Colonic mucosa (tissue), 4 donors: Measurements from ENCODE around the gene PCAT7. TPM values are rescaled to one million over a fixed set of nuclear protein-coding genes. Genes with fewer than 3 reads are reported as not detected.

Source experiments
- DNase-seq: peaks from one replicate; pipeline ENCODE4 v3.0.0-alpha.2; 2020
- H3K27ac ChIP-seq: fragments of 200-600 bp; one replicate; pipeline ENCODE4 v1.8.0; 2021
- H3K27me3 ChIP-seq: fragments of 200-600 bp; one replicate; pipeline ENCODE4 v1.8.0; 2021
- H3K36me3 ChIP-seq: fragments of 200-600 bp; one replicate; pipeline ENCODE4 v1.8.0; 2021
- H3K4me1 ChIP-seq: fragments of 200-600 bp; one replicate; pipeline ENCODE4 v1.8.0; 2021; ENCODE audit warnings: mild to moderate bottlenecking
- H3K4me3 ChIP-seq: fragments of 200-600 bp; one replicate; pipeline ENCODE4 v1.8.0; 2021
- H3K9ac ChIP-seq, 2 donors: one replicate each; pipeline ENCODE4 v1.7.0; 2013; ENCODE audit warnings: control low read depth in 2 of 2, low read depth in 2 of 2, low read length in 2 of 2
- H3K9me3 ChIP-seq: fragments of 200-600 bp; one replicate; pipeline ENCODE4 v1.8.0; 2021
- intact Hi-C: fragments of 100-400 bp; cut with DNase I; formaldehyde crosslinking; loops from one replicate; pipeline ENCODE4 v1.14.1; 2022
- total RNA-seq, 2 donors: library from RNA; stranded (reverse); fragmentation: NEBNext Ultra II Directional in 1 of 2; extraction: Animal tissue kit (Norgen Biotek cat#: 25700) in 1 of 2; gene quantifications; one replicate each; pipeline ENCODE4 v1.2.1, GENCODE V29; 2021
- TF ChIP-seq, protein P1 (sequence below): fragments of 200-600 bp; IDR thresholded peaks from one replicate; pipeline ENCODE4 v1.8.0; 2022; ENCODE audit warnings: antibody characterized with exemption, mild to moderate bottlenecking
- donor health status: healthy.
- donor health status: DM: no; HTN: no; CAD: no.
- donor health status: DM: no; HTN: no; CAD: no.

The PCAT7 gene
- total RNA-seq, 2 donors from 2014 or later, result 2.1 to 2.5 TPM

DNA sequence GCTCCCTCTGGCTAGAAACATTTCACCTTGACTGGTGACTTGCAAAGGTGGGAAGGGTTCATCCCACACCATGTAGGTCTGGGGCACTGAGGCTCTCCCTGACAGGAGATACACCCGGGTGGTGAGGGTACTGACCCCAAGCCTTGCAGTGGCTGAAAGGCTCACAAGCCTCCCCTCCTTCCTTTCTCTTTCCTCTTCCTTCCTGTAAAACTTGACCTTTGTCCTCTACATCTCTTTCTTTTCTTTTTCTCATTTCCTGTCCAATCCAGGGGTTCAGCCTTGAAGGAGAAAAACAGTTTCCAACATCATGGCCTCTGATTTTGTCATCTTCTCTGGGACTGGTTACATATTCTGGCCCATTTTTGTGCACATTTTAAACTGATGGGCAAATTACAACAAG lies 22.2 kb downstream of the PCAT7 start:
- Histone ChIP-seq H3K4me3 (no peak overlapping the region), H3K27me3 (no peaks in the 10 kb centered on the region), H3K4me1 (no peaks in the 10 kb centered on the region), H3K9ac (no peak overlapping the region), H3K36me3 (no peaks in the 10 kb centered on the region), H3K9me3 (no peaks in the 10 kb centered on the region), H3K27ac (no peak overlapping the region)
- TF ChIP-seq, protein P1, sequence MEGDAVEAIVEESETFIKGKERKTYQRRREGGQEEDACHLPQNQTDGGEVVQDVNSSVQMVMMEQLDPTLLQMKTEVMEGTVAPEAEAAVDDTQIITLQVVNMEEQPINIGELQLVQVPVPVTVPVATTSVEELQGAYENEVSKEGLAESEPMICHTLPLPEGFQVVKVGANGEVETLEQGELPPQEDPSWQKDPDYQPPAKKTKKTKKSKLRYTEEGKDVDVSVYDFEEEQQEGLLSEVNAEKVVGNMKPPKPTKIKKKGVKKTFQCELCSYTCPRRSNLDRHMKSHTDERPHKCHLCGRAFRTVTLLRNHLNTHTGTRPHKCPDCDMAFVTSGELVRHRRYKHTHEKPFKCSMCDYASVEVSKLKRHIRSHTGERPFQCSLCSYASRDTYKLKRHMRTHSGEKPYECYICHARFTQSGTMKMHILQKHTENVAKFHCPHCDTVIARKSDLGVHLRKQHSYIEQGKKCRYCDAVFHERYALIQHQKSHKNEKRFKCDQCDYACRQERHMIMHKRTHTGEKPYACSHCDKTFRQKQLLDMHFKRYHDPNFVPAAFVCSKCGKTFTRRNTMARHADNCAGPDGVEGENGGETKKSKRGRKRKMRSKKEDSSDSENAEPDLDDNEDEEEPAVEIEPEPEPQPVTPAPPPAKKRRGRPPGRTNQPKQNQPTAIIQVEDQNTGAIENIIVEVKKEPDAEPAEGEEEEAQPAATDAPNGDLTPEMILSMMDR, result no peak
- intact Hi-C loops, result no loop called here
- DNase-seq, result no peak

DNA sequence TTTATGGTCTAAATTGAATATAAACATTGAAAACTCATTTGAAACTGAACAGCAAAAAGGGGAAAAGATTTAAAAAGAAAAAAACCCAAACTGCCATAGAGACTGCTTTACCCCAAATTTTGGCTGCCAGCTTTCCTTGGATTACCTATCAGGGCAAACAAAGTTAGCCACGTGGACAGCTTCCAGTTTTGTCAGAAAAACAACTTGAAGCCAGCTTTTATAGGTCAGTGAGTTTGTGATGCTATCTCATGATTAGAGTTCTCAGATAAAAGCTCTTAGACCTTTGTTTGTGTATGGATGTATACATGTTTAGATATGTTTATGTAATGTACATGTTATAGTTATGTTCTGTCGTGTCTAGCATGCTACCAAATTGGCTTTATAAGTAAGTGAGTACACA lies 22.7 kb downstream of the PCAT7 start:
- Histone ChIP-seq H3K4me1 (no peaks in the 10 kb centered on the region), H3K27me3 (no peaks in the 10 kb centered on the region), H3K9ac (no peak overlapping the region), H3K4me3 (no peak overlapping the region), H3K36me3 (no peaks in the 10 kb centered on the region), H3K9me3 (no peaks in the 10 kb centered on the region), H3K27ac (no peak overlapping the region)
- no peak for DNase-seq
- intact Hi-C loops, result no loop called here
- TF ChIP-seq, protein P1, result no peak

DNA sequence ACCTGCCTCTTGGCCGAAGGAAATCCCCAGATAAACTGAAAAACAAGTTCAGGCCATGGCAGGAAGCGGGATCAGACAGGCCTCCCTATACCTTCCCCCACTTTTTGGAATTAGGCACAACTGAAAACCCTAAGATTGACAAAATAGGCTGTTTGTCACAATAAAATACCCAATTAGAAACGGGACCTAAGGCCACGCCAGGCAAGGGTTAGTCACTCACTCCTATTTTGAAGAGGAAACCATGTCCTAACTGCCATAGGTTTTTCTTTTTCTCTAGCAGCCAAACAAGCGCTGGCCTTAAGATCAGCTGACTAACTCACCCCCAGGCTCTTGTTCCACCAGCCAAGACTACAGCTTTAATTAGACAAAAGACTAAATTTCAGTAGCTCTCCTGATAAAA lies 26.8 kb downstream of the PCAT7 start:
- intact Hi-C loops, result no loop called here
- H3K9me3 ChIP-seq, result no peaks in the 10 kb centered on the region
- H3K27ac ChIP-seq, result no peak overlapping the region
- H3K27me3 ChIP-seq, result no peaks in the 10 kb centered on the region
- no peak overlapping the region for H3K9ac ChIP-seq
- H3K4me1 ChIP-seq, result no peaks in the 10 kb centered on the region
- H3K36me3 ChIP-seq, result no peaks in the 10 kb centered on the region
- H3K4me3 ChIP-seq, result no peak overlapping the region
- TF ChIP-seq, protein P1, result no peak
- DNase-seq, result no peak

GRCh38 chr9:94584555-94584954 lies 29.7 kb downstream of the PCAT7 start:
- intact Hi-C loops, result no loop called here
- H3K4me3 ChIP-seq, result no peak overlapping the region
- no peaks in the 10 kb centered on the region for H3K4me1 ChIP-seq
- no peaks in the 10 kb centered on the region for H3K36me3 ChIP-seq
- no peaks in the 10 kb centered on the region for H3K9me3 ChIP-seq
- DNase-seq, result no peak
- no peak overlapping the region for H3K27ac ChIP-seq
- H3K9ac ChIP-seq, result no peak overlapping the region
- no peaks in the 10 kb centered on the region for H3K27me3 ChIP-seq
- TF ChIP-seq, protein P1, result no peak

- Histone ChIP-seq H3K36me3 (no peaks in the 10 kb centered on the region), H3K4me3 (no peak overlapping the region), H3K4me1 (no peaks in the 10 kb centered on the region), H3K27me3 (no peaks in the 10 kb centered on the region), H3K27ac (no peak overlapping the region), H3K9me3 (no peaks in the 10 kb centered on the region), H3K9ac (no peak overlapping the region)
- intact Hi-C loops, result no loop called here
- DNase-seq, result no peak
- TF ChIP-seq, protein P1, result no peak
These were observed 31.4 kb downstream of the PCAT7 start for GRCh38 chr9:94586316-94586715.

GRCh38 chr9:94586814-94587213 lies 31.9 kb downstream of the PCAT7 start:
- TF ChIP-seq, protein P1, result no peak

More at GRCh38 chr9:94586814-94587213, 31.9 kb downstream of the PCAT7 start:
- no peaks in the 10 kb centered on the region for H3K36me3 ChIP-seq
- no peak overlapping the region for H3K4me3 ChIP-seq
- no peaks in the 10 kb centered on the region for H3K9me3 ChIP-seq
- intact Hi-C loops, result no loop called here
- H3K27ac ChIP-seq, result no peak overlapping the region
- DNase-seq, result no peak
- H3K9ac ChIP-seq, result no peak overlapping the region
- H3K27me3 ChIP-seq, result no peaks in the 10 kb centered on the region
- no peaks in the 10 kb centered on the region for H3K4me1 ChIP-seq
